Measurements from ENCODE around the gene COL15A1. TPM values are rescaled to one million over a fixed set of nuclear protein-coding genes. Genes with fewer than 3 reads are reported as not detected.

The COL15A1 gene
- total RNA-seq, 4 donors from 2014 or later, result 134 to 256 (median 145) TPM

DNA sequence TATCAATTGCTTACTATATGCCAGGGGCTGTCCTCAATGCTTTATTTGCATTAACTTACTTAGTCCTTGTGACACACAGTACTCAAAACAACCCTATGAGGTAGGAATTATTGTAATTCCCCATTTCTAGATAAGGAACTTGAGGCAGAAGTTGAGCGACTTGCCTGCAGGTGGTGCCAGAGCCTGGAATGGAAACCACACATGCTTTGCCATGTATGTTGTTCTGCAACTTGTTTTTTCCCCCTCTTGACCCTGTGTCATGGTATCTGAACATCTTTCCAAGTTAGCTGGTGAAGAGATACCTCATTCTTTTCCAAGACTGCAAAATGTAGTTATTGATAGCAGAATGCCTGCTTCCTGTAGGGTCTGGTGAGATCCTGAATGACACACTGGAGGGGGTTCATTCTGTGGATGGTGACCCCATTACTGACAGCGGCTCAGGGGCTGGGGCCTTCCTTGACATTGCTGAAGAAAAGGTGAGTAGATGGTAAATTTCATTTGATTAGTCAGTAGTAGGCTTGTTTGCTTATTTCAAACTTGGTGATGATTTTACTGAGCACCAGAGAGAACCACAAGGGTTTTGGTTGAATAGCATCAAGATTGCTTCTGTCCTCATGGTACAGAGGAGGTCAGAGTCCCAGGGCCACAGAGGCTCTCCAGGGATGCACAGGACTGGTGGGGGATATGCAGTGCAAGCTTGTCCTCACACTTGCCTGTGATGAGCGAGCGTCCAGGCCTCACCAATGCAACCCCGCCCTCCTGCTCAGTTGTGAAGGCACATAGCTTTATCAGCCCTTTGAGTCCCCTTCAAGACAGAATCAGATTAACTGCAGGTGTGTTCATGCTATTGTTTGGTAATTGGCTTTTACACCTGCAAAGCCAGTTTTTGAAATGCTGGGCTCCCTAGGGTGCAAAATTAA is 57.0 kb downstream of the COL15A1 start:
- H3K4me3 ChIP-seq, result no peak overlapping the region
- no peaks in the 10 kb centered on the region for H3K27me3 ChIP-seq
- H3K4me1 ChIP-seq, result peaks cover 30 to 40% (median 37%) of the 10 kb centered on the region in 4 donors
- no peak for DNase-seq (ENCODE audit: extremely low spot score)
- no peak overlapping the region for H3K27ac ChIP-seq (replicated peaks in 1 of 4)
- TF ChIP-seq, protein P1, sequence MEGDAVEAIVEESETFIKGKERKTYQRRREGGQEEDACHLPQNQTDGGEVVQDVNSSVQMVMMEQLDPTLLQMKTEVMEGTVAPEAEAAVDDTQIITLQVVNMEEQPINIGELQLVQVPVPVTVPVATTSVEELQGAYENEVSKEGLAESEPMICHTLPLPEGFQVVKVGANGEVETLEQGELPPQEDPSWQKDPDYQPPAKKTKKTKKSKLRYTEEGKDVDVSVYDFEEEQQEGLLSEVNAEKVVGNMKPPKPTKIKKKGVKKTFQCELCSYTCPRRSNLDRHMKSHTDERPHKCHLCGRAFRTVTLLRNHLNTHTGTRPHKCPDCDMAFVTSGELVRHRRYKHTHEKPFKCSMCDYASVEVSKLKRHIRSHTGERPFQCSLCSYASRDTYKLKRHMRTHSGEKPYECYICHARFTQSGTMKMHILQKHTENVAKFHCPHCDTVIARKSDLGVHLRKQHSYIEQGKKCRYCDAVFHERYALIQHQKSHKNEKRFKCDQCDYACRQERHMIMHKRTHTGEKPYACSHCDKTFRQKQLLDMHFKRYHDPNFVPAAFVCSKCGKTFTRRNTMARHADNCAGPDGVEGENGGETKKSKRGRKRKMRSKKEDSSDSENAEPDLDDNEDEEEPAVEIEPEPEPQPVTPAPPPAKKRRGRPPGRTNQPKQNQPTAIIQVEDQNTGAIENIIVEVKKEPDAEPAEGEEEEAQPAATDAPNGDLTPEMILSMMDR (IDR thresholded peaks at IDR 0.05), result peak; percentile 32 to 53 (median 46)
- no peak for TF ChIP-seq POLR2AphosphoS5 (IDR thresholded peaks at IDR 0.05)
- no peaks in the 10 kb centered on the region for H3K9me3 ChIP-seq
- intact Hi-C loops (cut with DNase I), result loop anchor here (5.0 kb wide), 1 partner anchor 132 kb away; no protein-coding TSS in a partner anchor
- H3K36me3 ChIP-seq, result peaks cover 14 to 57% (median 28%) of the 10 kb centered on the region in 4 donors
- 87% methylated on average over 5 of the region's 5 CpGs for WGBS

DNA sequence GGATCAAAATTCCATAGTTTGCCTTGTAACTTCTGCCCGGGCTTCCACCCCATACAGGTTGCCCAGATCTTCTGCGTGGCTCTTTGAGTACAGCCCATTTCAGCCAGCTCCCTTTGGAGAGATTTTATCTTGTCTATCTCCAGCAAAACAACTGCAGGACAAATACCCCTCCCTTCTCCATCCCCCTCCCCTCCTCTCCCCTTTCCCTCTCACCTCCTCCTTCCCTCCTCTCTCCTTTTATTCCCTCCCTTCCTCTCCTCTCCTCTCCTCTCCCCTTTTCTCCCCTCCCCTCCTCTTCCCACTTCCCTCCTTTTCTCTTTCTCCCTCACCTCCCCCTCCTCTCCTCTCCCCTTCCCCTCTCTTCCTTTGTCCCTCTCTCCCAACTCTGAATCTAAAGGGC is 58.2 kb downstream of the COL15A1 start:
- no peak for DNase-seq (ENCODE audit: extremely low spot score)
- Histone ChIP-seq H3K4me1 (peaks cover 26 to 33% (median 28%) of the 10 kb centered on the region in 4 donors), H3K36me3 (peaks cover 21 to 66% (median 36%) of the 10 kb centered on the region in 4 donors), H3K9me3 (no peaks in the 10 kb centered on the region), H3K4me3 (no peak overlapping the region), H3K27ac (replicated peaks in 1 of 4) (no peak overlapping the region), H3K27me3 (no peaks in the 10 kb centered on the region)
- intact Hi-C loops (cut with DNase I), result loop anchor here (5.0 kb wide), 1 partner anchor 130 kb away; no protein-coding TSS in a partner anchor
- TF ChIP-seq EP300 (IDR thresholded peaks at IDR 0.05) (no peak), POLR2A (IDR thresholded peaks at IDR 0.05; ENCODE audit: low read depth) (no peak), POLR2AphosphoS5 (IDR thresholded peaks at IDR 0.05) (no peak)
- TF ChIP-seq, protein P1 (IDR thresholded peaks at IDR 0.05), result no peak
- 97% methylated on average over 2 of the region's 2 CpGs for WGBS

DNA sequence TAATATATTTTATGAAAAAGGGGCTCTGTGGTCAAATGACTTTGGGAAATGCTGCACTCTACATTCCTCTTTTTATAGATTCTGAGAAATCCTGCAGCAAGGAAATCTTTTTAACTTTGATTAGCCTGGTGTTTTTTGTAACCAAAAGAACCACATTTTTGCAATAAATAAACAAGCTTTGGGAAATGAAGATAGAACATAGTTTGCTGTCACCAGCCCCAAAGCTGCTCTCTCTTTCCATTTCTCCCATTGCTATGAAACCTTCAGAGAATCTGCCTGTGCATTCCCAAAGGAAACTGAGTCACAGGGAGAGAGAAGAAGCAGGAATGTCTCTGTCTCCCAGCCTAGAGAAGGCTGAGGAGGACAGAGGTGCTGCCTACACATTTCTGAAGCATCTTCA is 59.0 kb downstream of the COL15A1 start:
- Histone ChIP-seq H3K27me3 (no peaks in the 10 kb centered on the region), H3K4me3 (no peak overlapping the region), H3K4me1 (peaks cover 17 to 25% (median 19%) of the 10 kb centered on the region in 4 donors), H3K9me3 (no peaks in the 10 kb centered on the region), H3K36me3 (peaks cover 21 to 66% (median 41%) of the 10 kb centered on the region in 4 donors), H3K27ac (replicated peaks in 1 of 4) (no peak overlapping the region)
- DNase-seq (ENCODE audit: extremely low spot score), result no peak
- intact Hi-C loops (cut with DNase I), result loop anchor here (5.0 kb wide), 1 partner anchor 130 kb away; no protein-coding TSS in a partner anchor
- TF ChIP-seq EP300 (IDR thresholded peaks at IDR 0.05) (no peak), POLR2A (IDR thresholded peaks at IDR 0.05; ENCODE audit: low read depth) (no peak), POLR2AphosphoS5 (IDR thresholded peaks at IDR 0.05) (no peak)
- TF ChIP-seq, protein P1 (IDR thresholded peaks at IDR 0.05), result no peak

DNA sequence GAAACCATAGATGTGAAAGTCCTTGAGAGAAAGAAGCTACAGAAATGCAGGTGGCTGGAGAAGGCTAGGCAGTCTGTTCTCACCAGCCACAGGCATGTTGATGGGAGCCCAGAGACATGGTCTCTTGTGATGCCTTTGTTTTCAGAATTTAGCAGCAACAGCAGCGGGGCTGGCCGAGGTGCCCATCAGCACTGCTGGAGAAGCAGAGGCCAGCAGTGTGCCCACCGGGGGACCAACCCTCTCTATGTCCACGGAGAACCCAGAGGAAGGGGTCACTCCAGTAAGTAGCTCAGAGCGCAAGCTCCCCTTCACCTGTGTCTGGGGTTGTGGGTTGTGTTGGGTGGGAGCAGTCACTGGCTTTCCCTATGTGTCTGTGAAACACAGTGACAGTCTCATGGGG is 59.6 kb downstream of the COL15A1 start:
- TF ChIP-seq POLR2A (IDR thresholded peaks at IDR 0.05; ENCODE audit: low read depth), result no peak
- TF ChIP-seq, protein P1 (IDR thresholded peaks at IDR 0.05), result no peak
- TF ChIP-seq EP300 (IDR thresholded peaks at IDR 0.05), result no peak
- no peak for TF ChIP-seq POLR2AphosphoS5 (IDR thresholded peaks at IDR 0.05)
- peaks cover 21 to 71% (median 42%) of the 10 kb centered on the region in 4 donors for H3K36me3 ChIP-seq
- WGBS, result 94% methylated on average over 3 of the region's 5 CpGs
- H3K4me3 ChIP-seq, result no peak overlapping the region
- DNase-seq (ENCODE audit: extremely low spot score), result no peak
- no peaks in the 10 kb centered on the region for H3K27me3 ChIP-seq
- no peaks in the 10 kb centered on the region for H3K9me3 ChIP-seq
- H3K27ac ChIP-seq (replicated peaks in 1 of 4), result no peak overlapping the region
- intact Hi-C loops (cut with DNase I), result loop anchor here (5.0 kb wide), 1 partner anchor 129 kb away; no protein-coding TSS in a partner anchor
- H3K4me1 ChIP-seq, result peaks cover 11 to 19% (median 13%) of the 10 kb centered on the region in 4 donors

Data from esophagus muscularis mucosa (tissue), 4 donors.